8988T (cell line): ENCODE measurements around the gene IGF2R.
"Not testable (repeated sequence)": the region's sequence is repeated elsewhere in the genome, so short reads cannot be mapped to it uniquely, and the experiment has no call there.

Experiments used
- DNase-seq: peaks from one replicate; pipeline ENCODE4 v3.0.0; 2011

IGF2R gene

DNA sequence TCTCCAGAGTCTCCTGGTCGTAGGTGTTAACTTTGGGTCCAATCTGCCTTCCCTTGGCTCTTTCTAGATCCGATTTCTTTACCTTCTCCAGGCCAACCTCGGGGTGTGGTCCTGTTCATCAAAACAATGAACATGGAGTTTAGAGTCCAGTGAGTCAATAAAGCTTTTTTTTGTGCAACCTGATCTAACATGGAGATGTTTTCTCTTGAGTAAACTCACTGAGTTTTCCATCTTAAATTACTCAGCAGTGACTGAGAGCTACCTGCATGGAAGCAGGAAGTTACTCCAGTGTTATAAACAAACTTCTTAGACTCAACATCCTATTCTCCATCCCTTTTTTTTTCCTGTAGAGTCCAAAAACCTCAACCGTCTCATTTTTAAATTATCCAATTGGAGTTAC, 137.8 kb downstream of the IGF2R start:
- no peak for DNase-seq

DNA sequence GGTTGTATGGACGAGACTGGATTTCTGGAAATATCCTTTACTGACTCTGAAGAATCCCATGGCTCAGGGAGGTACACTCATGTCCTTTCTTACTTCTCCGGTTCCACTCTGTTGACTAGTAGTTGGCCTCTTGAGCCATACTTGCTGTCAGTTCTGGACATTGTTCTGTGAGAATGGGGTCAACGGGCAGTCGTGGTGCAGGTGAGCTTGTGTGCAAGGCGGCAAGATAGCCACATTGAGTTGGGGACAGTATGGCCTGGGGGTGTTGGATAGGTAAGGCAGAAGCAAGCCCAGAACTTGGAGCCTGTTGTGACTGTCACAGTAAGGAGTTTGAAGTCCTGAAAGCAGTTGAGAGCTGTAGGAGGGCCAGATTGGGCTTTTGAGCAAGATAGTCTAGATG, 139.2 kb downstream of the IGF2R start:
- DNase-seq, result no peak

DNA sequence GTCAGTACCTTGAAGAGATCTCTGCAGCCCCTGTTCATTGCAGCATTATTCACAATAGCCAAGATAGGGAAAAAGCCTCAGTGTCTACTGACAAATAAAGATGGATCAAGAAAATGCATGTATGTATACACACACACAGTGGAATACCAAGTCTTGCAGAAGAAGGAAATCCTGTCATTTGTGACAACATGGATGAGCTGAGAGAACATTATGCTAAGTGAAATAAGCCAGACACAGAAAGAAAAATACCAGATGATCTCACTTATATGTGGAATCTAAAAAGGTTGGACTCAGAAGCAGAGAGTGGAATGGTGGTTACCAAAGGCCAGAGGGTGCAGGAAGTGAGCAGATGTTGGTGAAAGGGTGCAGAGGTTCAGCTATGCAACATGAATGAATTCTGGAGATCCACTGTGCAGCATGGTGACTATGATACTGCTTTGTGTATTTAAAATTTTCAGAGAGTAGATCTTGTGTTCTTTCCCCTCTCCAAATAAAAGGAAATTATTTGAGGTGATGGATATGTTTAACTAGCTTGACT, 141.8 kb downstream of the IGF2R start:
- no peak for DNase-seq

DNA sequence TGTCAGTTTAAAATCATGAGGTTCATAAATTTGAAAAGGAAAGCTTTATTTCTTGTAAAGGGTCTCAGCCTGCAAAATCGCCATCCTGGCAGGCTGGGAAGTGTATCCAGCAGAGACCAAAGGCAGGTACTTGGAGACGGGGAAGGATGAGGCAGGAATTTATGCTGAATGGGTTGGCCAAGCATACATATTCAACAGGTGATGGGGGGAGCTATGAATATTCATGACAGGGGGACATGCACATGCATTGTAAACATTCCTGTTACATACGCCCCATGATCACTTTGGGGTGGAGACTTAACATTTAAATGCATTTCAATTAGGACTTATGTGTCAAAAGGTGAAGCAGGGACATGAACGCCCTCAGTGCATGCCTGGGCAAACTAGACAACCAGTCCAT, 142.9 kb downstream of the IGF2R start:
- DNase-seq, result no peak

DNA sequence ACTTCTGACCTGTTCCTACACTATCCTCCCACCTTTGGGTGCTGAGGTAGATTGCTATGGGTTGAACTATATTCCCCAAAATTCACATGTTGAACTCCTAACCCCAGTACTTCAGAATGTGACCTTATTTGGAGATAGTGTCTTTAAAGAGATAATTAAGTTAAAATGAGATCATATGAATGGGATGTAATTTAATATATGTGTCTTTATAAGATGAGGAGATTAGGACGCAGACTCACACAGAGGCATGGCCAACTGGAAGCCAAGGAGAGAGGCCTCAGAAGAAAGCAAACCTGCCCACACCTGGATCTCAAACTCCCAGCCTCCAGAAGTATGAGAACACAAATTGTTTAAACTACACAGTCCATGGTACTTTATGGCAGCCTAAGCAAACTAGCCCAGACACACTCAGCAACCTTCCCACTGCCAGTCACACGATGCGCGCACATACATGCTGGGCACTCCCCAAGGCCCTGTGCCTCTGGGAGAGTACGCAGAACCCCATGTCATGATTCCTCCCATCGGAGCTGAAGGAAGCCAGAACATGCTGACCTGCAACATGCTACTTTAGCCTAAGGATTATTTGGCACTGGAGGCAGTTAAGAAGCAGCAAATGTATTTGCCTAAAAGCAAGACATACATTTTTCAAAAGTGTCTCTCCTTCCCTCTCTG, 143.9 kb downstream of the IGF2R start:
- no peak for DNase-seq

DNA sequence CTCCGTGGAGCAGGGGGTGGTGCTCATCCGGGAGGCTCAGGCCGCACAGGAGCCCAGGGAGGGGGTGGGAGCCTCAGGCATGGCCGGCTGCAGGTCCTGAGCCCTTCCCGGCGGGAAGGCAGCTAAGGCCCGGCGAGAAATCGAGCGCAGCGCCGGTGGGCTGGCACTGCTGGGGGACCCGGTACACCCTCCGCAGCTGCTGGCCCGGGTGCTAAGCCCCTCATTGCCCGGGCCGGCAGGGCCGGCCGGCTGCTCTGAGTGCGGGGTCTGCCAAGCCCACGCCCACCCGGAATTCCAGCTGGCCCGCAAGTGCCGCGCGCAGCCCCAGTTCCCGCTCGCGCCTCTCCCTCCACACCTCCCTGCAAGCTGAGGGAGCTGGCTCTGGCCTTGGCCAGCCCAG, 145.7 kb downstream of the IGF2R start:
- not testable (repeated sequence) for DNase-seq

DNA sequence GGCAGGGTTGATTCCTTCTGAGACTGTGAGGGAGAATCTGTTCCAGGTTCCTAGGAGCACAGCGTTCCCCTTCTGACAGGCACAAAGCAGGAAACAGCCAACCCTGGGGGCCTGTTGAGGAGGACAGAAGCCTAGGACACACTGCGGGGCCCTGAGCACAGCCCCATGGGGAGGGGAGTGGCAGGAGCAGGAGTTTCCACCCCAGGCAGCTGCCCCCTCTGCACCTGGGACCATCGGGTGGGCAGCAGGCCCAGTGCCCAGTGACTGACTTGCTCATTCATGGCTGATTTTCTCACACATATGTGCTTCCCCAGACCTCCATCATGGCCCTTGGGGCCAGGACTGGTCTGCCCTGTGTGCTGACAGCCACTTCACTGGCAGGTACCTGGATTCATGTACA, 146.5 kb downstream of the IGF2R start:
- DNase-seq, result no peak

DNA sequence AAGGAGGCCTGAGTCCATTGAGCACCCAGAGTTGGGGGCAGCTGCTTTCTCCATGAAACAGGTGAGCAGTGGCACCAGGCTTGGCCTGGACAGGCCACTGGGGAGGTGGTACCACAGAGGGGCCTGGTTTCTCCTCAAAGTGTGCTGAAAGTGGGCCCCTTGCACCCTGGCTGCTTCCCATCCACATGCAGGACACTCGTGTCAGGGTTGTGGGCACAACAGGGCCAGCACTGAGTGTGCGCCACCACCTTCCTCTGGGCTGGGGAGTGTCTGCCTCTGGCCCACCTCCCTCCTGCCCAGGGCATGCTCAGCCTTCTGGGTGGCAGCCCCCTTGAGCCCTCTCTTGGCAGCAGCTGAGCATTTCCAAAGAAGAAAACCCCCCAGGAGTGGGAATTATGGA, 147.5 kb downstream of the IGF2R start:
- no peak for DNase-seq

DNA sequence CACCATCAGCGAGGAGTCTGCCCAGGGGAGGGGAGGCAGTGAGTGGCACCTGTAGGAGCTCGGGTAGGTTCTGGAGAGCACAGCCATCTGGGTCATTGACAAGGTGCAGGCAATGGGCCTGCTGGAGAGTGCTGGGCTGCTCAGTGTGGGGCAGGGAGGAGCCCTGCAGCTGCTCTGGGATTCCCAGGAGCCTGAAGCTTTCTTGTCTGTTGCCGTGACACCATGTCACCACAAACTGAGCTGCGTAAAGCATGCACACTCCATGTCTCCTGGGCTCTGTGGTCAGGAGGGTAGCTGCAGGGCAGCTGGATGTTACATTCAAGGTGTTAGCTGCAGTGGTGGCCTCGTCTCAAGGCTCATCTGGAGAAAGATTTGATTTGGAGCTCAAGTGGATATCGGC, 148.3 kb downstream of the IGF2R start:
- DNase-seq, result no peak

DNA sequence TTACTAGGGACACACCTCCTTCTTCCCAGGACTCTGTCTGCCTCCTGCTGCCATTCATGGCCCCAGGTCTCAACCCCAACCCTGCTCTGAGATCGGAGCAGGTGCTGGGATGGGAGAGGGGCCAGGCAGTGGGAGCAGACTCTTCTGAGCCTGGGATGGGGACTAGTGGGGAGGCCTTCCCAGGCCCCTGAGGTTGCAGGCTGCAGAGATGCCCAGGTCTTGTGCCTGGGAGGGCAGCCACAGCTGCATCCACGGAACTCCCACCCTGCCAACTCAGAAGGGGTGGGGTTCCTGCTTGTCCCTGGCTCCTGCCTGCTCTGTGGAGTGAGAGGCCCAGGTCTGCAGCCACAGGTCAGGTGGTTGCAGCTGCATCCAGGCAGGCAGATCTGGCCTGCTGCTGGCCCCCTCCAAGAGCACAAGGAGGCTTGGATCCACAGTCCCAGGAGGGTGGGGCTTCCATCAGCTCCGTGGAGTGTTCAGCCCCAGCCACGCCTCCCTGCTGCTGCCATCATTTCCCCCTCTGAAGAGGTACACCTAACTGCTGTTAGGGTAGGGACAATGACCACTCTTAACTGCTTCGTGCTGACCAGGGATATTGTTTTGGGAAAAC, 149.8 kb downstream of the IGF2R start:
- DNase-seq, result no peak

DNA sequence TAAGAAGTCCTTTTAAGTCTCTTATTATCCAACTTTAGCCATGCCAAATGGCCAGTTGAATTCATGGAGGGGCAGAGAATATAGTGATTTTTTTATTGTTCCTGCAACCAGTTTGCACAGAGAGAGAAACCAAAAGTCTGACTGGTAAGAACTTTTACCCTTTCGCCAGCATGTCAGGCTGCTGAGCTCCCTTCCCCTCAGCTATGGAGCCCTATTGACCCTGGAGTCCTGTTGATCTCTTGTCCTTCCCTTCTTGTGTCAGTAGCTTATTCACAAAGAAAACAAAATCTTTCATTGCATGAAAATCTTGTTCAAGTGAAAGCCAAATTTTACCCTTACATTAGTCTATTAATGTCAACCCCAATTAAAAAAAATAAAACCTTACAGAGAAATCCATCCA, 151.2 kb downstream of the IGF2R start:
- DNase-seq, result no peak

DNA sequence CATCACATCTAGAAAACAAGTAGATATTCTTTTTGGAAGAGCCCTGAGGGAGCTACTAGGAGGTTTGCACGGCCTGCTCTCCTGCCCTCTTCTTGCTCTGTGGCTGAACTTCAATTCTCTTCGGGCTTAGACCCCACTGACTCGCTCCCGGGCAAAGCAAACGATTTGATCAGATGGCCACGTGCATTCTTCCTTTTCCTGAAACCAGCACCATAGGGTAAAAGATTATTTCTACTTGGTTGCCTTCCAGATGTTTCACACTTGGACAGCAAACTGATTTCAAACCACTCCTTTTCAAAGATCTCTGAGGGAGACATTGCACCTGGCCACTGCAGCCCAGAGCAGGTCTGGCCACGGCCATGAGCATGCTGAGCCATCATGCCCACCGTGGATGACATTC, 152.7 kb downstream of the IGF2R start, which contains the start of gene SLC22A1:
Gene SLC22A1 (plus strand): TSS at position 258 of the 400 bp plus-strand sequence. CDS start 121 bp downstream, at position 379.
- DNase-seq, result no peak

DNA sequence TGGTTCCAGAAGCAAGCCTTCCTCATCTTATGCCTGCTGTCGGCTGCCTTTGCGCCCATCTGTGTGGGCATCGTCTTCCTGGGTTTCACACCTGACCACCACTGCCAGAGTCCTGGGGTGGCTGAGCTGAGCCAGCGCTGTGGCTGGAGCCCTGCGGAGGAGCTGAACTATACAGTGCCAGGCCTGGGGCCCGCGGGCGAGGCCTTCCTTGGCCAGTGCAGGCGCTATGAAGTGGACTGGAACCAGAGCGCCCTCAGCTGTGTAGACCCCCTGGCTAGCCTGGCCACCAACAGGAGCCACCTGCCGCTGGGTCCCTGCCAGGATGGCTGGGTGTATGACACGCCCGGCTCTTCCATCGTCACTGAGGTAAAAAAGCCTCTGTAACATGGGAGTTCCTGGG, 153.1 kb downstream of the IGF2R start:
- no peak for DNase-seq

DNA sequence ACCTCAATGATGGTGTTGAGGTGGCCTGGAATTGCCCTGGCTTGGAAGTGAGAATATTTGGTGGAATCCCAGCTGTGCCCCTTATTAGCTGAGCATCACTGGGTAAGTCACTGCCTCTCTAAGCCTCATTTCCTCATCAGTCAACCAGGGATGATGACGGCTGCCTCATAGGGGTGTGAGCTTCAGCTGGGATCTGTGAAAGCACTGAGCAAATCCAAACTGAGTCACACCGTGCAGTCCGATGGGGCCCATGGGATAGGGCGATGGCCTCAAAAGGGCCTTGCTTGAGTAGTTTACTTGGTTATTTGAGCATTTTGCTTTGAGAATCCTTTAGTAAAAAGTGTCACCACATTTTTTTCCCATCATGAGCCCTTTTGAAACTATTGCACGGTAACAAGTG, 153.9 kb downstream of the IGF2R start:
- DNase-seq, result no peak

DNA sequence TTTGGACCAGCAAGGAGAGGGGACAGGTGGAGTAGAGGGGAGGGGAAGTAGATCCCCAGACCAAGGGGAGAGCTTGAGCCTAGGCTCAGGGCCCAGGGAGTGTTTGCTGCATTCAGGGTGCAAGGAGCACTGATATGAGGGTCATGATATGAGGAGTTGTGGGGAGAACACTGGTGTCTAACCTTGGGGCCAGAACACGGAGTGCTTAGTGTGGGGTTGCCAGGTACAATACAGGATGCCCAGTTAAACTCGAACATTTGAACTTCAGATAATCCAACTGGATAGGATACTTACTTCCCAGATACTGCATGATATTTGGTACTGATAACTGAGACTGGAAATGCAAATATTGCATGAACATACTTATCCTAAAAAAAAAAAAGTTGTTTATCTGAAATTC, 155.1 kb downstream of the IGF2R start:
- DNase-seq, result no peak

DNA sequence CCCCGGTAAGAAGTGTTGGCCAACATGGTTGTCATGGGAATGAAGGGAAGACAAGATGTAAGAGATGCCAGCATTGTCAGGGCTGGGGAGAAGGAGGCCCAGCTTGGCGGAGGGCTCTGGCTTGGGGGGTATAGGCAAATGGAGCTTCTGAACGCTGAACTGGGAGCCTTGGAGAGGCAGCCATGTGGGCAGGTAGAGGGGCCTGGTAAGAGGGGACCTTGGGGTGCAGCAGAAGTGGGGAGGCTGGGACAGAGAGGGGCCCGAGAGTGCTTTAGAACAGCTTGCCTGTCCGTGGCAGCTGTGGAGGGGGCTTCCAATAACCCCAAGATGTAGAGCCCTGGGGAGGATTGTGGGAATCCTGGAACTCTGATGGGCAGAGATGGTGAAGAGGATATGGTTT, 155.7 kb downstream of the IGF2R start:
- no peak for DNase-seq

DNA sequence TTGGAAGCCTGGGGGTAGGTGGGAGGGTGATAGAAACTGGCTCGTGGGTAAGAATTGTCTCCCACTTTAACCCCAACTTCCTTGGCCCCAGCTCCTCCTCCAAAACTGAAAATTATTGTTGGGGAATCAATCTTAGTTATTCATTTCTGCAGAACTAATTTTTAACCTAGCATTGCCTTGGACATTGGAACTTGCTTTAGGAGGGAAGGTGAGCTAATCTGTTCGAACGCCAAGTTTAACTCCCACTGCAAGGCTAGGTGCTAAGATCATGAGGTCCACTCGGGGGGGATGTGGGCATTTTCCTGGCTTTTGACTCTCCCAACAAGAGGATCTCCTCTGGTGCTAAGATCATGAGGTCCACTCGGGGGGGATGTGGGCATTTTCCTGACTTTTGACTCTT, 156.2 kb downstream of the IGF2R start:
- DNase-seq, result not testable (repeated sequence)

DNA sequence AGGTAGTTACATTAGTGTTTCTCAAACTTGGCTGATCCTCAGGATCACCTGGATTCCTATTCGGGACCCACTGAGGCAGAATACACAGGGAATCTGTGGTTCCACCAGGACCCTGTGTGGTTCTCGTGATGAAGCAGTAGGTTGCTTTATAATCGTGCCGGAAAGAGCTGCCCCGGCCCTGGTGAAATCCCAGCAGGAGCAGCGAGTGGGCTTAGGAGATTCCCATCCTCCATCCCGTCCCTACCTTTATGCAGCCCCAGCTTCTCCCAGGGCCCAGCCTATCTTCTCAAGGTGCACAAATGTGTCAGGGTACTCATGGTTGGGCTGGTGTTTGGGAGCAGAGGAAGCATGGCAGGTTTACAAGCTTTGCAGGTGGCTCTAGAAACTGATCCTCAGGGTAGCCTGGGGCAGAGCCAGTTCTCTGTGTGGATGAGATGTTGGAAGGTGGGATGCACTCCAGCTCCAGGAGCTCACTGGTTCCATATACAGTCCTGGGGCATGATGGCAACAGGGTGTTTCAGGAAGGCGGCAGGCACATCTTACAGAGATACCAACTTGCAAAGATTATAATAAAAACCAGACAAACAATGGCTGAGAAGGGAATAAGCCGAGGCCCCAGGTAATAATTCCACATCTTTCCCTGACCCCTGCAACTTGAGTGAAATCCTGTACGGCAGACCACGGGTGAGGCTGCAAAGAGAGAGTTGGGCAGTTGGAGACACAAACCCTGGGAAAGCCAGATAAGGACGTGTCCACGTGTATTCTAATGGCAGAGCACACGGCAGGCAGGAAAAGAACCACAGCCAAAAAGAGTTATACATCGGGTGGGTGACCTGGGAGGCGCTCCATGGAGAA, 158.6 kb downstream of the IGF2R start:
- no peak for DNase-seq

DNA sequence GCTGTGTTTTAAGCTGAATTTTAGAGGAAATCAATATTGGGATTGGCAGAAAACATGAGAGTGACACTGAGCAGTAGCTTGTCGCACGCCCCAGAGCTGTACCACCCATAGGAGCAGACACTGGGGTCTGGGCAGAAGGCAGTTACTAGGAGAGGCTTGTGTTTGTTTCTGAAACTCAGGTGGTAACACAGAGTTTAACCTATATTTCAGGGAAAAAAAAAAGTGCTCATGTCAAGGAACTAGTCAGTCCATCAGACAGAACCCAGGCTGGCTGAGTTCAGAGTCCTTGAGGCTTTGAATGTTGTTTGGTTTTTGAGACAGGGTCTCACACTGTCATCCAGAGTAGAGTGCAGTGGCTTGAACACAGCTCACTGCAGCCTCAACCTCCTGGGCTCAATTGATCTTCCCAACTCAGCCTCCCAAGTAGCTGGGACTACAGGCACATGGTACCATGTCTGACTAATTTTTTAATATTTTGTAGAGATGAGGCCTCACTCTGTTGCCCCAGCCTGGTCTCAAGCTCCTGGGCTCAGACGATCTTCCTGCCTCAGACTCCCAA, 159.3 kb downstream of the IGF2R start:
- DNase-seq, result no peak

DNA sequence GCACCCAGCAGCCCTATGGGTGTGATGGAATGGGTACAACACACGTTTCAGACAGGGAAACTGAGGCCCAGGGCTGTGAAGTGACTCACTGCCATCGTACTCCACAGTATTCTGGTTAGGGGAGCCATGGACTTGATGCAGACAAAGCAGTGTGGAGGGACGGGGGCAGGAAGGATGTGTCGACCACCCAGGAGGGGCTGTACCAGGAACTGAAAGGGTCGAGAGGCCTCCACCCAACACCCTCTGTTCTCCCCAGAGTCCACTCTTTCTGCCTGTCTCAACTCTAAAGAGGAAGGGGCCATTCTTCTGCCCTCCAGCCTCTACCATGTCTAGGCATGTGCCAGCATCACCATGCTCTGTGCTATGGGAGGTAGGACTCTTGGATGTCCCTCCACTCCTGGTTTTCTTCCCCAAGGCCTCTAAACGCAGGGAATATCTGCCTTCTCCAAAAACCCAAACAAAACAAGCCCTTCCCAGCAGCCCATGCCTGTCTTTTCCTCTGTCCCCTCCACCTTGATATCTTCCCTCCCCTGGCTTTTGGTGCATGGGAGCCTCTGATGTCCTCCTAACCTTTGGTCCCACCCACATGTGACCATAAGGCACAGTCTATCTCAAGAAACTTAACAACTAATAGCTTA, 160.1 kb downstream of the IGF2R start:
- DNase-seq, result no peak

DNA sequence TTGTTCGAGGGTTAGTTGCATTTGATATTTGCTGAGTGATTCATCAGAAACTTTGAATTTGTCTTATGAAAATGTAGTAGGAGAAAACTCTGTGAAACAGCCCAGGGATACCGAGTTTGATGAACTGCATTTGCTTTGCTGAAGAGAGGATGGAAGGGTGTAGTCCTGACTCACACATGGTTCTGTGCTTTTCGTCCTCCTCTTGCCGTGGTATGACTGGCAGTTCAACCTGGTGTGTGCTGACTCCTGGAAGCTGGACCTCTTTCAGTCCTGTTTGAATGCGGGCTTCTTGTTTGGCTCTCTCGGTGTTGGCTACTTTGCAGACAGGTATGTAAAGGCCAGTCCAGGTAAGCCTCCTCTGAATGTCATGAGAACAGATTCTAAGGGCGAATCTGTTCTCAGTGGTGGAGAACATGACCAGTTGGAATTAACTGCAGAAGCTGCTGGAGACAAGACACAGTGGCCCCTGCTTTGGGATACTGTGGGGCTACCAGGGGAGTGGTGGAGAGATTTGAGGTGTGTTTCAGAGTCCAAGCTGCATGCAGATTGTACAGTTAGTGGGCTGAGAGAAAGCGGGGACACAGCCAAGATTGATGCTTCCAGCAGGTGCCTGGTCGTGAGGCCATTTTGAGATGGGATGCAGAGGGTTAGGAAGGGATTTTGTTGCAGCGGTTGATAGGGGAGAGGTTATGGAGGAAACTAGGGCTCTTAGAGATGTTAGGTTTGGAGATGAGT, 161.2 kb downstream of the IGF2R start:
- DNase-seq, result no peak
